HepG2 (cell line): ENCODE data around the gene TRPC4. TPM values are rescaled to one million over a fixed set of nuclear protein-coding genes. Genes with fewer than 3 reads are reported as not detected.
A peak's percentile ranks its signal among the peaks of the same experiment; 100 is the strongest.

ENCODE experiments used
- ATAC-seq: fragments of 200-7000 bp; cut with Tn5 transposase; 3 replicates; pipeline ENCODE4 v1.9.1; 2020; ENCODE audit warnings: mild to moderate bottlenecking, moderate library complexity
- BruUV-seq: library from RNA; stranded (reverse); fragments of 400-500 nt; replicated peaks from 2 replicates; lab custom pipeline; 2021; lab: Mats Ljungman, UMichigan
- CTCF ChIA-PET: fragments of 300-600 bp; formaldehyde crosslinking; extraction: SDS; loops from one replicate; lab custom pipeline; 2021; ENCODE audit warnings: low total read pairs, inconsistent platforms, low intra/inter-chr PET ratio; lab: Yijun Ruan, JAX
- POLR2A ChIA-PET: fragments of 350-600 bp; sonication (Branson Sonifier 250); formaldehyde crosslinking; loops from one replicate; lab custom pipeline; 2020; ENCODE audit warnings: antibody characterized with exemption, inconsistent platforms; lab: Yijun Ruan, JAX
- DNase-seq: peaks from one replicate; pipeline ENCODE4 v3.0.0-alpha.2; 2015; ENCODE audit warnings: low spot score
- FAIRE-seq: peaks from 3 replicates; lab custom pipeline; 2011; peaks lifted over from hg19 to GRCh38; lab: Jason Lieb, UNC
- H2AFZ ChIP-seq: one replicate; pipeline ENCODE4 v1.6.1; 2011; ENCODE audit warnings: low read length, inconsistent platforms
- H3K27ac ChIP-seq: fragments of 300-600 bp; 3 replicates; pipeline ENCODE4 v1.8.0; 2011; ENCODE audit warnings: mixed run types, mild to moderate bottlenecking, mixed read lengths, low read length, inconsistent platforms; ENCODE audit not compliant: insufficient read depth; ENCODE audit errors: extremely low read length
- H3K27me3 ChIP-seq, 2 experiments: fragments of 200-600 bp in 1 of 2; 2 replicates in 1 of 2; 3 replicates in 1 of 2; pipeline versions ENCODE4 v1.6.0 to v1.8.0; 2011; ENCODE audit warnings: low read length in 2 of 2, mild to moderate bottlenecking in 2 of 2, moderate library complexity in 2 of 2, inconsistent platforms in 1 of 2; ENCODE audit not compliant: insufficient read depth in 2 of 2, control insufficient read depth in 1 of 2
- H3K36me3 ChIP-seq, 2 experiments: fragments of 200-600 bp in 1 of 2; replicated peaks in 1 of 2; 2 replicates in 1 of 2; 3 replicates in 1 of 2; pipeline versions ENCODE4 v1.5.1 to v1.8.0; 2011; ENCODE audit warnings: low read length in 2 of 2, inconsistent platforms in 1 of 2; ENCODE audit not compliant: insufficient read depth in 2 of 2, control insufficient read depth in 1 of 2
- H3K4me1 ChIP-seq: 2 replicates; pipeline ENCODE4 v1.5.1; 2012; ENCODE audit warnings: low read length, inconsistent platforms; ENCODE audit not compliant: insufficient read depth
- H3K4me2 ChIP-seq: 2 replicates; pipeline ENCODE4 v1.6.0; 2011; ENCODE audit warnings: low read depth, low read length, inconsistent platforms
- H3K4me3 ChIP-seq, 3 experiments: fragments of 200-600 bp in 1 of 3; sonication (generic), shearing (Covaris generic) in 1 of 3; replicated peaks in 1 of 3; 2 replicates each; pipeline ENCODE4 v1.5.1; 2011 to 2016; ENCODE audit warnings: low read length in 3 of 3, inconsistent platforms in 2 of 3, low read depth in 2 of 3, mild to moderate bottlenecking in 2 of 3, control low read depth in 1 of 3, mixed read lengths in 1 of 3; ENCODE audit not compliant: insufficient read depth in 1 of 3
- H3K79me2 ChIP-seq: one replicate; pipeline ENCODE4 v1.6.1; 2011; ENCODE audit warnings: low read length, inconsistent platforms; ENCODE audit not compliant: insufficient read depth
- H3K9ac ChIP-seq: 2 replicates; pipeline ENCODE4 v1.6.0; 2011; ENCODE audit warnings: mild to moderate bottlenecking, low read depth, low read length, inconsistent platforms; ENCODE audit not compliant: insufficient read depth
- H3K9me3 ChIP-seq: 2 replicates; pipeline ENCODE4 v1.5.1; 2012; ENCODE audit warnings: mild to moderate bottlenecking, low read length
- H4K20me1 ChIP-seq: 2 replicates; pipeline ENCODE4 v1.6.0; 2011; ENCODE audit warnings: inconsistent platforms, mild to moderate bottlenecking, low read length, moderate library complexity; ENCODE audit not compliant: insufficient read depth
- CEBPZ ChIP-seq: IDR thresholded peaks from 2 replicates; pipeline ENCODE4 v1.6.1; 2012; ENCODE audit warnings: low read length, improper control_type of control experiment
- CHD2 ChIP-seq: IDR thresholded peaks from 2 replicates; pipeline ENCODE4 v1.6.1; 2011; ENCODE audit warnings: low read depth, low read length, improper control_type of control experiment
- FOXO4 ChIP-seq: sonication (generic); formaldehyde crosslinking; conservative IDR thresholded peaks from 2 replicates; pipeline ENCODE4 v1.8.1; 2023; ENCODE audit warnings: missing genetic modification reagents
- GABPB1 ChIP-seq: IDR thresholded peaks from 2 replicates; pipeline ENCODE4 v1.6.1; 2016; ENCODE audit warnings: mild to moderate bottlenecking, missing genetic modification reagents, moderate library complexity, missing compliant biosample characterization
- HDAC1 ChIP-seq: sonication (generic); formaldehyde crosslinking; IDR thresholded peaks from 2 replicates; pipeline ENCODE4 v1.5.1; 2020; ENCODE audit warnings: mild to moderate bottlenecking, missing genetic modification reagents
- IRF2 ChIP-seq: IDR thresholded peaks from 2 replicates; pipeline ENCODE4 v1.6.1; 2018; ENCODE audit warnings: missing genetic modification reagents, missing compliant biosample characterization
- KLF15 ChIP-seq: sonication (generic); formaldehyde crosslinking; IDR thresholded peaks from 2 replicates; pipeline ENCODE4 v1.8.1; 2023; ENCODE audit warnings: borderline replicate concordance, mild to moderate bottlenecking, inconsistent platforms, missing genetic modification reagents, mixed read lengths
- MAFF ChIP-seq: IDR thresholded peaks from 2 replicates; pipeline ENCODE4 v1.6.1; 2011; ENCODE audit warnings: low read depth, low read length, improper control_type of control experiment
- MAFK ChIP-seq, 2 experiments: IDR thresholded peaks in 1 of 2; conservative IDR thresholded peaks in 1 of 2; 2 replicates each; pipeline ENCODE4 v1.6.1; 2011; ENCODE audit warnings: improper control_type of control experiment in 2 of 2, low read length in 2 of 2
- MAZ ChIP-seq, 2 experiments: sonication (generic) in 1 of 2; formaldehyde crosslinking in 1 of 2; IDR thresholded peaks; 2 replicates each; pipeline versions ENCODE4 v1.5.0 to v1.6.1; 2012 to 2020; ENCODE audit warnings: low read depth in 2 of 2, mild to moderate bottlenecking in 2 of 2, borderline replicate concordance in 1 of 2, improper control_type of control experiment in 1 of 2, low read length in 1 of 2, missing genetic modification reagents in 1 of 2, moderate library complexity in 1 of 2
- NCOR1 ChIP-seq: fragments of 200-600 bp; sonication (generic); IDR thresholded peaks from 2 replicates; pipeline ENCODE4 v1.7.0; 2017; ENCODE audit warnings: antibody characterized with exemption, low read length, borderline replicate concordance
- NFE2L2 ChIP-seq: fragments of 150-350 bp; IDR thresholded peaks from 2 replicates; pipeline ENCODE4 v1.6.1; 2014; ENCODE audit warnings: low read length
- PCBP1 ChIP-seq: fragments of 200-400 bp; formaldehyde crosslinking; IDR thresholded peaks from 2 replicates; pipeline ENCODE4 v1.6.1; 2017; ENCODE audit warnings: mild to moderate bottlenecking, low read depth, low read length, borderline replicate concordance
- RARG ChIP-seq: sonication (generic); formaldehyde crosslinking; IDR thresholded peaks from 2 replicates; pipeline ENCODE4 v1.4.0; 2020; ENCODE audit warnings: low read depth, mild to moderate bottlenecking, missing genetic modification reagents
- RXRB ChIP-seq: IDR thresholded peaks from 2 replicates; pipeline ENCODE4 v1.6.1; 2016; ENCODE audit warnings: borderline replicate concordance, missing genetic modification reagents, missing compliant biosample characterization
- XBP1 ChIP-seq: sonication (generic); formaldehyde crosslinking; IDR thresholded peaks from 2 replicates; pipeline ENCODE4 v1.5.0; 2020; ENCODE audit warnings: missing genetic modification reagents
- ZNF563 ChIP-seq: sonication (generic); formaldehyde crosslinking; IDR thresholded peaks from 2 replicates; pipeline ENCODE4 v1.8.0; 2022; ENCODE audit warnings: mild to moderate bottlenecking, moderate library complexity, missing genetic modification reagents
- ZNF607 ChIP-seq: sonication (generic); formaldehyde crosslinking; IDR thresholded peaks from 2 replicates; pipeline ENCODE4 v1.5.1; 2020; ENCODE audit warnings: missing genetic modification reagents, mild to moderate bottlenecking, borderline replicate concordance
- ZNF703 ChIP-seq: sonication (generic); formaldehyde crosslinking; IDR thresholded peaks from 2 replicates; pipeline ENCODE4 v1.5.1; 2020; ENCODE audit warnings: missing genetic modification reagents, mild to moderate bottlenecking, moderate library complexity, borderline replicate concordance
- ZNF713 ChIP-seq: sonication (generic); formaldehyde crosslinking; IDR thresholded peaks from 2 replicates; pipeline ENCODE4 v1.4.0; 2020; ENCODE audit warnings: mild to moderate bottlenecking, missing genetic modification reagents
- WGBS: methylation state at CpG from one replicate; pipeline ENCODE4 v1.1.6; 2017; ENCODE audit warnings: low lambda C conversion rate; 5-methylcytosine and 5-hydroxymethylcytosine counted together
- in situ Hi-C: cut with HindIII; loops from 2 replicates; pipeline ENCODE4 v1.10.0; 2017; ENCODE audit warnings: low pct_unique_long_range_greater_than_20kb; ENCODE audit not compliant: extremely low pct_ligation_motif_present
- intact Hi-C: fragments of 100-400 bp; cut with micrococcal nuclease; formaldehyde crosslinking; loops from one replicate; pipeline ENCODE4 v1.10.0; 2022; ENCODE audit not compliant: unreplicated experiment
- polyA plus RNA-seq, 8 experiments: library from polyadenylated mRNA; depleted of rRNA in 3 of 8; stranded (reverse) in 7 of 8; unstranded in 1 of 8; fragments of >200 nt; fragmentation: Illumina TruSeq in 4 of 8; extraction: Trizol in 4 of 8; gene quantifications; 2 replicates each; pipeline versions ENCODE4 v1.2.1 to v1.2.3, GENCODE V29; 2011 to 2016; ENCODE audit warnings: low read depth in 4 of 8, missing spikeins in 1 of 8, mixed read lengths in 1 of 8; ENCODE audit not compliant: insufficient read depth in 1 of 8
- total RNA-seq, 5 experiments: library from RNA; depleted of rRNA; stranded (reverse); fragments of >200 nt; fragmentation: Illumina TruSeq; extraction: Trizol; gene quantifications; 2 replicates each; pipeline ENCODE4 v1.2.3, GENCODE V29; 2016; ENCODE audit warnings: low read depth in 1 of 5

Gene TRPC4
- total and polyA plus RNA-seq, 2 of the 13 experiments (the other 11 are each of a cell fraction or from before 2014, with no cell fraction given): not detected

- no peak for TF ChIP-seq FOXO4 (CRISPR knock-in tag)
- TF ChIP-seq HDAC1 (CRISPR knock-in tag): no peak
- TF ChIP-seq CHD2: no peak
- TF ChIP-seq ZNF563: no peak
- no peak for TF ChIP-seq KLF15 (CRISPR knock-in tag)
Measured at GRCh38 chr13:37772644-37773043, 96.9 kb downstream of the TRPC4 start (continued).

- intact Hi-C loops (no loop called here), in situ Hi-C loops (loop anchor here (25.0 kb wide), 1 partner anchor 818 kb away; no protein-coding TSS in a partner anchor)
- Histone ChIP-seq H4K20me1 (no peaks in the 10 kb centered on the region), H2AFZ (no peak overlapping the region), H3K9me3 (no peaks in the 10 kb centered on the region), H3K27me3 (no peaks in the 10 kb centered on the region), H3K4me2 (no peak overlapping the region), H3K4me3 (no peak overlapping the region), H3K4me1 (no peaks in the 10 kb centered on the region), H3K27ac (no peak overlapping the region), H3K36me3 (no peaks in the 10 kb centered on the region), H3K9ac (no peak overlapping the region), H3K79me2 (no peaks in the 10 kb centered on the region)
- no TSS peak for BruUV-seq
- no peak for ATAC-seq
- 3% methylated on average over 2 of the region's 2 CpGs for WGBS
- no peak for DNase-seq
- ChIA-PET POLR2A (no interaction called here), CTCF (interaction anchor here (1.4 kb wide), 1 partner anchor 813 kb away, joined by 7 read pairs; no protein-coding TSS in a partner anchor)
- no peak for FAIRE-seq
- TF ChIP-seq PCBP1 (no peak), NFE2L2 (no peak), ZNF703 (CRISPR knock-in tag) (no peak), GABPB1 (CRISPR knock-in tag) (no peak), NCOR1 (no peak), ZNF563 (no peak), CEBPZ (no peak), MAFF (0 out of 2 replicates have a peak, but pooled peaks have one; percentile 16), XBP1 (no peak), ZNF713 (CRISPR knock-in tag) (no peak), RARG (CRISPR knock-in tag) (no peak), MAFK (conservative IDR thresholded peaks at IDR 0.05 in 1 of 2, IDR thresholded peaks at IDR 0.05 in 1 of 2; ENCODE audit: low read length in 2 of 2) (peak in 1 of 2 experiments; percentile 61; a peak in 3 of 4 replicates), ZNF607 (no peak), RXRB (CRISPR knock-in tag) (no peak), IRF2 (no peak), MAZ (IDR thresholded peaks at IDR 0.05; ENCODE audit: borderline replicate concordance, low read depth, low read length) (no peak), MAZ (CRISPR knock-in tag; IDR thresholded peaks at IDR 0.05; ENCODE audit: low read depth) (no peak)
Measured at GRCh38 chr13:37769545-37769944, 100.0 kb downstream of the TRPC4 start.
